Activated CD4-positive, alpha-beta T cell treated with anti-CD3 and anti-CD28 coated beads, Interleukin-2, amount 50 U/mL, for 48 hours (primary cell): ENCODE data around the gene HS1BP3.

Experiments
- DNase-seq, 2 experiments: peaks; one replicate each; pipeline ENCODE4 v3.0.0-alpha.2; 2020

Gene HS1BP3

GRCh38 chr2:20663196-20664070 lies 12.5 kb upstream of the HS1BP3 start:
- DNase-seq, result no peak

- DNase-seq, result no peak
These were observed 11.5 kb upstream of the HS1BP3 start for GRCh38 chr2:20662308-20662937.

DNA sequence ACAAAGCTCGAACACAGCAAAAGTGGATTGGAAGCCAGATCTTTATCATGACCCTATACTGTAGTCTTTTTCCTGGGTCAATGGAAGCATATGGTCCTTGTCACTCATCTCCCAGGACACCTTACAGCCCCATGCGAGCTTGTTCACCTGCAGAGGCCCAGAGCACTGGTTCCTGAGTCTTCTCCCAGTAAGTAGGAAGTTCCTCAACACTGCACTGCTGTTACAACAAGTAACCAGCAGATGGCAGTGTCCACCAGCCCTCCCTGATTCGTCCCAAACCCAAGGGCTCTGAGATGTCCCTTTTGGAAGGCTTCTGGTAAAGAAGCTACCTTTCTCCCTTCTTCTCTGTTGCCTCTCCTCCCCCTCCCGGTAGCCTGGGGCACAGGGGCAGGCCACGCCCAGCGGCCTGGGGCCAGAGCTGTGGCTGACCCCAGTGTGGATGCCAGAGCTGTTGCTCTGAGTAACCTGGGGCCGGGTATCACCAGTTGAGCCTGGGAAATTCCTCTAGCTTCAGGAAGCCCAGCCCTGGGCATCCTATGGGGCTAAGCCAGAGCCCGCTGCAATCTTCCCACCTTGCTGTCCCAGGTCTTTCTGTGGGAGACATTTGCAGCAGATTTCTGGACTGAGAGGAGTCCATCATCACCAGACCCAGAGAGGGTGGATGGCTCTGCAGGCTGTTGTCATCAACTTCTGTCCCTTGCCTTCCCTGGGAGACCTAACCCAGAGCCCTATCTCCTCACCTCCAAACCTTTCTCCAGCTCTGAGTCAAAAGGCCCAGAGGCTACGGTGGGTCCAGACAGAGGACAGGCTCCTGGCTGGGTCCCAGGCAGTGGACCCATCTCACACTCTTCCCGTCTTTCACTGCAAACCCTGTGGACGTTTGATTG lies 10.8 kb upstream of the HS1BP3 start:
- DNase-seq, result peak; percentile 65 to 73

- no peak for DNase-seq
These were observed 9.9 kb upstream of the HS1BP3 start for GRCh38 chr2:20660506-20661420.

GRCh38 chr2:20657522-20658235 lies 6.8 kb upstream of the HS1BP3 start:
- DNase-seq, result no peak

DNA sequence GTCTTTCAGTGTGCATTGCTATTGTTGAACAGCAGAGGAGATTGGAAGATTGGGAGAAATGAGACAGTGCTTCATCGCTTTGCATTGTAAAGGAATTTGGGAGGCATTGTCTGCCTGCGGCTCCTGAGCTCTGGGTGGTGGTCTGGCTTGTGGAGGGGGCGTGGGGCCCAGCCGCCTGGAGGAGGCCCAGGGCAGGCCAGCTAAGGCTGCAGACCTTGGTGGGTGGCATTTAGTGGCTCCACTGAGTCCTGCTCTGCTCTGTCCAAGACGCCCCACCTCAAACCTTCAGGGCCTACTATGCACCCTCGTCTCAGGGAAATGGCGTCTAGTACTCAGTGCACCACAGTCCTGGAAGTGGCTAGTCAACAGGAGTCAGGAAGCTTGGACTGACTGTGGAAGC lies 5.7 kb upstream of the HS1BP3 start:
- no peak for DNase-seq

- DNase-seq, result no peak
These were observed 3.6 kb upstream of the HS1BP3 start for GRCh38 chr2:20654535-20654813.

DNA sequence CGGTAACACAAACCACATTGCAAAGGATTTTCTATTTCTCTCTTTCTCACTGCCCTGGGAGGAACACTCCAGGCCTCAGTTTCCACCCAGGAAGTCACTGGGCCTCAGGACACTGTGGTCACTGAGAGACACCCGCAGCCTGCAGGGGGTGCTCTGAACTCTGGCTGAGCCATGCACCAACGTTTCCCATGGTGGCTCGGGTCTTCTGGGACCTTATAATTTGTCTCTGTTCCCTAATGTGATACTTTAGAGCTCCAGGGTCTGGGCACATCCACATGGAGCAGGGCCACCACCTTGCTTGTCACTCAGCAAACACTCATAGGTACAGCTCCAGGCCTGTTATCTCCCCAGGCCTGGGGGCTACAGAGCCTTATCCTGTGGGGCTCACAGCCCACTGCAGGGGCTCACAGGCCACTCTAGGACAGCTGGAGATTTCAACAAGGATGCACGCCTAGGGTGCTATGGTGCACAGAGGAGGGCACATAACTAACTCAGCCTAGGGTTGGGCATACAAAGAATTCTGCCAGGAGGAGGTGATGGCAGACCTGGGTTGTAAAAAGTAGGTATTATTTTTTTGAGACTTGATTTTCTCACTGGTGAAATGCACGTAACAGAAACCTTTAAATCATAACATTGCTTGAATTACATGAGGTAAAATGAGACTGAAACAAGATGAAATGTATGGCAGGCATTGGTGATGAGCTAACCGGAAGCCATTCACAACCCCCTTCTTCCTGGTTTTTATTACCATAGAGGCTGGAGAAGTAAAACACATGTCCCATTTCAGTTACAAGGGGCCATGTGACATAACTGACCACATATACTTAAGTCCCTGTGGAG lies 3.0 kb upstream of the HS1BP3 start:
- no peak for DNase-seq

DNA sequence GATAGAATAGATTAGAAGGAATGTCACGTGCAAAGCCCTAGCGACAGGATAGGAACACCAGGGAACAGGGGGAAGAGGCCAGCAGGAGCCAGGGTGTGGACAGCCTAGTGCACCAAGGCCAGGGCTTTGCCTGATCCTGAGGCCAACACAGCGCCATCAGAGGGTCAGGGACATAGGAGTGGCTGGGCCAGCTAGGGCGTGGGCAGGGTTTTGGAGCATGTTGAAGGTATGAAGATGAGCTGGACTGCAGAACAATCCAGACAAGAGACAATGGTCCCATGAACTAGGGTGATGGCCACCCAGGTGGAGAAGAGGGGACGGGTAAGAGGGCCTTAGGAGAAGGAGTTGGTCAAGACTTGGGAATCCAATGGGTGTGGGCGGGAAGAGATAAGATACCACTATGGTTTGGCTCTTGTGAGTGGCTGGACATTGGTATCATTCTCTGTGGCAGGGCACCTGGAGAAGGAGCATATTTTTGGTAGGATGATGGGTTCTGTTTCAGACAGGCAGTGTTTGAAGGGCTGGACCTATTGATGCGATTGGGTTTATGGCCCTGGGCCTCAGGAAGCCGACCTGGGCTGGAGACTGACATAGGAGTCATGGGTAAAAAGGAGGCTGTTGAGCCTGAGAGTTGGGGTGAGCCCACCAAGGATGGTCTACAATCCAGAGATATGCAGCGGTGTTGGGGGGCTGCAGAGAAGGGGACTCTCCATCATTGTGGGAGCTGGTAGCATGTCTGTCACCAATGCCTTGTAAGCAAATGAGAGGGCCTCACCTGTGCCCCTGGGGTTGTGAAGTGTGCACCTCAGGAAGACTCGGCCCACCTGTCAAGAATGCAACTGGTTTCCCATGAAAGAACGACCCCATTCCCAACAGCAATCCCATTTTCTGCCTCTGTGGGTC lies 2.0 kb upstream of the HS1BP3 start:
- DNase-seq, result no peak

DNA sequence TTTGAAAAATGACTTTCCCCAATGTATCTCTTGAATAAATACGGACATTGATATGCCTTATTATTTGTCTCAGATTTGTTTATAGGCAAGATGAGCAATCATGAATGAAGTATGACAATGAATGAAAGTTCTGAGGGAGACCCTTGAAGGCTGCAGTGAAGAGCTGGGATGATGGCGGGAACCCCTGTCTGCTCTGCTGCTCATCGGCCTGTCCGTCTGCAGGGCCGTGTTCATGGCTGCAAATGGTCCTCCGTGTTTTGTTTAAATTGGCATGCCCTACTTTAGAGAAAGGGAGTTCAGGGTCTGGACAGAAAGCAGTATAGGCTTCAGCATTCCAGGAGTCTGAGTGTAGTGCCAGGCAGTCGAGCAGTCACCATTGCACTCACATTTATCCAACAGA lies 1.2 kb upstream of the HS1BP3 start:
- DNase-seq, result no peak

GRCh38 chr2:20651731-20652099 lies 817 bp upstream of the HS1BP3 start:
- no peak for DNase-seq

DNA sequence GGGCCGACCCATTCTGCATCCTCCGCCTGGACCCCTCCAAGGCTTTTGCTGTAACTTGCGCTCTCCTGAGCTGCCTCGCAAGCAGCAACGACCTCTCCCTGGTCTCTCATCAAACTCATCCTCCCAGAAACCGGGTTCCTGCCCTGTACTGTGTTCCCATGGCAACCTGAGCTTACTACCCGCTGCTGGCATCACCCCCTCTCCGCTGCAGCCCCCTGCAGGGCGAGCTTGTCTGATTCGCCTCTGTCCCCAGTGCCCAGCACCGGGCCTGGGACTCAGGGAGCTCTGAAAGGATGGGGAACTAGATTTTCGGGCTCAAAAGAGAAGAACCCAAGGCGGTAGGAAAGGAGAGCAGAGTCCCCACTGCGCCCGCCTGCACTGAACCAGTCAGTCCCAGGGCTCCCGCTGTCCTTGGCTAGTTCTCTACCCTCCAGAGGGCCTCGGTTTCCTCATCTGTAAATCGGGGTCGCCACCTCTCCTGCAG lies 463 bp downstream of the HS1BP3 start:
- peak in 1 of 2 experiments; percentile 23 for DNase-seq

GRCh38 chr2:20649976-20650375 lies 922 bp downstream of the HS1BP3 start:
- DNase-seq, result no peak

DNA sequence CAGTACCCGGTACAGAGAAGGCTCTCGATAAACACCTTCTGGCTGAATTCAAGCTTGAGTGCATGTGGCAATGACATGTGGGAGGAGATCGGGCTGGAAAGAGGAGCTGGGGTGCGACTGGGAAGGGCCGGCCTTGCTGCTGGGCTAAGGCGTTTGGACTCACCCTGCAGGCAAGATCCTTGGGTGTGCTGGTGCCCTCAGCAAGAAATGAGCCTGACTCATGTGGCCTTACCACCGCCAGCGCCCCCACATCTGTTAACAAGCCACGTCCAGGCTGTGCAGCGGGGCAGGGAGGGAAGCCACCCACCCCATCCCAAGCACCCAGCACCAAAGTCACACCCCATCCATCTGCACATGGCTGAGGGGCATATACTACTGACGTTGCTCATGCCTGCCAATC lies 1.3 kb downstream of the HS1BP3 start:
- DNase-seq, result no peak

DNA sequence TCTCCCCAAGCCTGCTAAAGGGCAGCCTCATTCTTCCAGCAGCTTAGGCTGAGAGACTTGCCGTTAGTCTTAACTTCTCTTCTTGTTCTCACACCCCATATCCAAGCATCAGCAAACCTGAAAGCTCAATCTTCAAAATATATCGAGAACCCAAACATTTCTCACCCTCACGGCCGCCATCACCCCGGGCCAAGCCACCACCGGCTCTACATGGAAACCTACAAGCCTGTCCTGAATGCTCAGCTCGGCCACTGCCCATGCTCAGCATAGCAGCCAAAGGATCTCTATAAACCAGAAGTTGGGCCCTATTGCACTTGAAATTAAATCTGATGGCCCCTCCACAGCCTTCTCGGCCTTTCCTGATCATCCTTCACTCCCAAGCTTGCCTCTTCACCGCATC lies 2.1 kb downstream of the HS1BP3 start:
- DNase-seq, result no peak

- DNase-seq, result no peak
These were observed 2.7 kb downstream of the HS1BP3 start for GRCh38 chr2:20648206-20648605.

- DNase-seq, result no peak
These were observed 3.2 kb downstream of the HS1BP3 start for GRCh38 chr2:20647738-20648137.

- no peak for DNase-seq
These were observed 3.7 kb downstream of the HS1BP3 start for GRCh38 chr2:20647211-20647610.

DNA sequence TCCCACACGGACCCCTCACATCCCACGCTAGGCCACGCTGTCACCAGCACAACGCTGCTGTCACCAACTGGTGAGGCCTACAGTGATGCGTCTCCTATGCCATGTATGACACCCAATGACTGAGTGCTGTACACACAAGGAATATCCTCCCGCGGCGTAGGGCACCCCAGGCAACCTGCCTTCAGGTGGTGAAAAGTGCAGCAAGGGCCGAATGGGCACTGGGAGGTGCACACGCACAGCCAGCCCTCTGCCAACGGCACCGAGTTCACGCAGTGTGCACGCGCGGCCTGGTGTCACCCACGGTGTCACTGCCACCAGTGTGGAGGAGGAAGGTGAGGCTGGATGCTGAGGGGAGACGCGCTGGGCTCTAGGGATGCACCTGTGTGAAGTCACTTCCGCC lies 4.5 kb downstream of the HS1BP3 start:
- DNase-seq, result no peak

DNA sequence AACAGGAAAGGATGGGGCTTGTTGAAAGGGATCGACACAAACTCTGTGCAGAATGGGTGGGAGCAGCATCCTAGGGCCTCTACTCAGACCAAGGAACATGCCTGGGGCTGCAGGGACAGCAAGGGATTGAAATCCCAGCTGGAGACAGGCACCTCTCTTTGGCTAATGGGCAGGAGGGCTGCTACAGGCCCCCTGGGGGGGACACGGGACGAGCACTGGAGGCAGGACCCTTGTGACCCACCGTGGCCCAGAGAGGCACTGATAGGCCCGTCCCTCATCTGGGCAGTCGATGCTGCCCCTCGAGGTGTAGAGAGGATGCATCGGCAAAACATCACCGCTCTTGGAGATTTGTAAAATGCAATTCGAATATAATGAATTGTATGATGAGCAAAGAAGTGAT lies 5.1 kb downstream of the HS1BP3 start:
- DNase-seq, result no peak
